ENCODE data around the gene SREBF1.

The SREBF1 gene

GRCh38 chr17:17792037-17792550 lies 44.7 kb downstream of the SREBF1 start:
- DNase-seq: no peak

DNA sequence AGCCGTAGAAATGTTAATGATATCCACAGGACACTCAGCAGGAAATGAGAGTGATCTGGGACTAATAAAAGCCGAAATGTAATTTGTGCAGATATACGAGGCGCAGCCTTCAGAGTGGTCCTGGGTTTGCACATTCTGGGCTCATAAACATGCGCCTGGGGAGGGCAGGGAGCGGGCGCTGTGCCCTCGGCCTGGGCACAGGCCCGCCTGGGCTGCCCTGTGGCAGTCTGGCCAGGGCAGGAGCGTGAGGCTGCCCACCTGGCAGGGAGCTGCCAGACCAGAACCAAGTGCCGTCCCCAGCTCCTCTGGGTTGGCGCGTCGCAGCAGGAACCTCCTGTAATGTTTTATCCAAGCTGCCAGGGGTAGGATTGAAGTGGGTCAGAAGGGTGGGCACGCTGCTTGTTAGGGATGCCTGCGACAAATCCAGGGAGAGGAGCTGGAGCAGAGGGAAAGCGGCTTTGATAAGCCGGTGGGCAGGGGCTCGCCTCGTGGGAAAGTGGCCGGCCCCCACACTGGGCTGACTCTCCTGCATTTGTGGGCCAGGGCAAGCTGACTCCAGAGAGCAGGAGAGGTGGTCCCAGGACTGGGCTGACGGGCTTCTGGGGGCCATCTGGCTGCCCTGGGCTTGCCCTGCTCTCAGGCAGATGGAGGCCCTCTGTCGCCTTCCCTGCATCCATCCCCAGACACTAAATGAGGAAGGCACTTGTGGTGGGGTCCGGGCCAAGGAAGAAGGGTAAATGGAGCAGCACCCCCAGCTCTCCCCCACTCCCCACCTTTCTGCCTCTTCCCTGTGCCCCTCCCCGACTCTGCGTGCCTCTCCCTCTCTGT lies 45.9 kb downstream of the SREBF1 start:
- no peak for DNase-seq

DNA sequence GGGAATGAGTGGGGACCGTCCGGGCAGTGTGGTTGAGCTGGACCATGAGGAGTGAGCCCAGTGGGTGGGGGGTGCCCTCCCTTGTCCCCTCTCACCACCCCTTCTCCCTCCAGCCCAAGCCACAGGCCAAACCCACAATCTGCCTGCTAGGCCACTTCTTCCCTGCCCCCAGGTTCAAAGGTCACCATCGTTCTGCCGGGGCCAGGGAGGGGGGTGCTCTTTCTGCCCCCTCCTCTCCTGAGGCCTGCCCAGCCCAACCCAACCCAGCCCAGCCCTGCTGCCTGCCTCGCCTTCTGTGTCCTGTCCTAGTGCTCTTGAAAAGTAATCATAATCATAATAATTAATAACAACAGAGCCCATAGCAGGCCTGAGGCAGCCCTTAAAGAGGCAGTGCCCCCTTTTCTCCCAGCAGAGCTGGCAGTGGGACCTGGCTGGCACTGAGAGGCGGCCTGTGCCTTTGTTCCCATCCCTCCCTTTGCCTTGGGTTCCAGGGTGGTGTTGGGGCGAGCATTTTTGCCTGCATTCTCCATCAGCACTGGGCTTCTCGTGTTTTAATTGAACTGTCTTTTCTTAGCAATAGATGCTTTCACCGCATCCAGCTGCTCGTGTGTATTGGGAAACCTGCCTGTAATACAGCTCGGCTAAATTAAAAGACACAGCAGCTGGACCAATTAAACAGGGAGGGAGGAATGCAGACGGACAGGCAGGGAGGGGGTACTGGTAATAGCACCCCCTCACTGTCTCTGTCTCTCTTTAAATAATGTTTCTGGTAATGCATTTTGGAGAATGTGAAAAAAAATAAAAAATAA lies 46.8 kb downstream of the SREBF1 start:
- no peak for DNase-seq

GRCh38 chr17:17789410-17789809 lies 47.4 kb downstream of the SREBF1 start:
- DNase-seq: no peak

DNA sequence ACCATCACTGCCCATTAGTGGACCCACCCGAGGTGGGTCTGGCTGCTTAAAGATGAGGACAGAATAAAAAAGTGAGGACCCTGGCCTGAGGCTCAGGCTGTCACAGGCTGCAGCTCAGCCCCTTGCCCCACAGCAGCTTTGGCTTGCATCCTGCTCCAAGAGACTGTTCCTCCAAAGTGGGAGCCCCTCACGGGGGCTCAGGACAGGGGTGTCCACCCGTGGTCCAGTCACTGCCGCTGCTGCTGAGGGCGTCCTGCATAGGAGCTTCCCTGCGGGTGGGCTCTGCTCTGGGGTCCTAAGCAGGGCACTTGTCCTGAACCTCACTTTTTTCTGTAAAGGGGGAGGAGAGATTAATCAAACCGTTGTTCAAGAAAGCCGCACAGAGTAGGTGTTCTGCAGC lies 47.8 kb downstream of the SREBF1 start:
- DNase-seq: no peak

DNA sequence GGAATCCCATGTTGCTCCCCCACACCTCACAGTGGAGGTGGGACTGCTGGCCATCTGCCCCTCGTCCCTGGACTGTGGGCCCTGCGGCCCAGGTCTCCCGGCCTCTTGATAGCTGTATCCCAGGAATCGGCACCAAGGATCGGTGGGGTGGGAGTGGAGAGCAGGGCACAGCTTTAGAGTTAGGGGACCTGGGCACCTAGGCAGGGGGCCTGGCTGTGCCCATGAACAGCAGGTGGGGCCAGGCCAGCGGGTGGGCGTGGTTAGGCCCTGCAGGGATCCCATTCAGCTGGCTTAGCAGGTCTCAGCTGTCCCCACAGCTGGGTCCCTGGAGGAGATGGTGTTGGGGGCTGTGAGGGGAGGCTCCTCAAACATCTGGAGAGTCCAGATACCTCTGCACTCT lies 49.2 kb downstream of the SREBF1 start:
- DNase-seq: no peak

GRCh38 chr17:17786998-17787397 lies 49.8 kb downstream of the SREBF1 start:
- no peak for DNase-seq

DNA sequence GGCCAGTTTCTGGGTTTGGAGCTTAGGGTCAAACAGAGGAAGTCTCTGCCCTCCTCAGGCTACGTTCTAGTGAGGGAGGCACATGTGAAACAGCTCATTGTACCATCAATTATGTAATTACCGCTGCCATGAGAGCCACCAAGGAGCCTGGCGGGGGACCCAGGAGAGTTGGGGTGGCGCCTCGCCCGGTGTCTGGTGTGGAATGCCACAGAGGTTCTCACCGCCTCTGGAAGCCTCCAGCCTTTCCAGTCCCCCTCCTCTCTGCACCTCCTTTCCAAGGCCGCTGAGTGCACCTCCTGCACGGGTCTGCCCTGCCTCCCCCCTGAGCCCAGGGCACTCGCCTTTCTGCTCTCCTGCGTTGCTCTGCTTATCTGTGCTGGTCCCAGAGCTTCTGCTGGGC lies 51.4 kb downstream of the SREBF1 start:
- no peak for DNase-seq

DNA sequence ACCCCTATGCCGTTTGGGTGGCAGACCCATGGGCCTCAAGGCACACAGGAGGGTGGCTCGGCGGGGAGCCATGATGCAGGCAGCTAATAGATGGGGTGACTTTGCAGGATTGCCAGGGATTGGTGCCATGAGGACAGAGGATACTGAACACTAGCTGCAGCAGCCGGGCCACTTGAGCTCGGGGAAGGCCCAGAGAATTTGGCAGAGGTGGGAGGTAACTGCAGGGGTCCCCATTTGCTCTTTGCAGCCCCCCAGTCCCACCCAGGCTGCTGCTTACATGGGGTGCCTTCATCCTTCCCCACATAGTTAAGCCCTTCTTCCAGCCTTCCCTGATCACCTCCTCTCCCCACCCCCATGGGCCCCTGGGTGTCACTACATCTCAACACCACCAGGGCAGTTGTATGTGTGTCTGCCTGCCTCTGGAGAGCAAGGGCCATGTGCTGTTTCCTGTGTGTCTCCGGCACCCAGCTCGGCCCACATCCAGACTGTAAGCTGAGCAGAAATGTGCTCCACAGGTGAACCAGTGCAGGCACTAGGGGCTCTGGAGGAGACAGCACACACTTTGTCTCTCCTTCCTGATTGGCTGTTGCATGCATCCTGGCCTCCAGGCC lies 52.0 kb downstream of the SREBF1 start:
- DNase-seq: no peak

GRCh38 chr17:17783825-17784656 lies 52.7 kb downstream of the SREBF1 start:
- DNase-seq: no peak

DNA sequence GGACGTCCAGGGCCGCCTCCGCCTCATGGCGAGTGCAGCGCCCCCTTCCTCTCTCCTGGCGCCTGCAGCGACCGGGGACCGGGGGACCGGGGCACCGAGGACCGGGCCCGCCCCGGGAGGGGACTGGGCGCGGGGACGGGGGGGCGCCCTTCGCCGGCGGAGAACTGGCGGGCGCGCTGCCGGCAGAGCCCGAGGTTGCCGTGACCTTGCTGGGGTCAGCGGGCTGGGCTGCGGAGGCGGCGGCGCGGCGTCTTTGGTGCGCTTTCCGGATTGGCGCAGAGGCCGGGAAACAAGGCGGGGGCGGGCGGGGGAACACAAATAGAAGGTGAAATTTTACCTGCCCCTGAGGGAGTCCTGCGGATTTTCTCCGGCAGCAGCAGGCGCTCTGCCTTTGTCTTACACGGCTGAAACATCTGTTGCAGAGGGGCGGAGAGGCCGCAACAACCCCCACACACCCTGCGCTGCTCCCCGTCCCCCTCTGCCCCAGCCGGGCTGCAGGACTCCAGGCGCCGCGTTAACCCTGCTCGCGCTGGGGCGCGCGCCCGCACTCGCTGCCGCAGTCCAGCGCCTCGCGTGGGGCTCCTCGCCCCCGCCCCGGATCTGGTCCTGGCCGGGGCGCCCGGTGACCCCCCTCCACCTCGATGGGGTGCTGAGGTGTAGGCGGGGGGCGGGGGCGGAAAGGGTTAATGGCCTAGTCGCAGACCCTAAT lies 53.5 kb downstream of the SREBF1 start:
- peak; percentile 49 for DNase-seq

GRCh38 chr17:17782523-17783115 lies 54.2 kb downstream of the SREBF1 start:
- no peak for DNase-seq

DNA sequence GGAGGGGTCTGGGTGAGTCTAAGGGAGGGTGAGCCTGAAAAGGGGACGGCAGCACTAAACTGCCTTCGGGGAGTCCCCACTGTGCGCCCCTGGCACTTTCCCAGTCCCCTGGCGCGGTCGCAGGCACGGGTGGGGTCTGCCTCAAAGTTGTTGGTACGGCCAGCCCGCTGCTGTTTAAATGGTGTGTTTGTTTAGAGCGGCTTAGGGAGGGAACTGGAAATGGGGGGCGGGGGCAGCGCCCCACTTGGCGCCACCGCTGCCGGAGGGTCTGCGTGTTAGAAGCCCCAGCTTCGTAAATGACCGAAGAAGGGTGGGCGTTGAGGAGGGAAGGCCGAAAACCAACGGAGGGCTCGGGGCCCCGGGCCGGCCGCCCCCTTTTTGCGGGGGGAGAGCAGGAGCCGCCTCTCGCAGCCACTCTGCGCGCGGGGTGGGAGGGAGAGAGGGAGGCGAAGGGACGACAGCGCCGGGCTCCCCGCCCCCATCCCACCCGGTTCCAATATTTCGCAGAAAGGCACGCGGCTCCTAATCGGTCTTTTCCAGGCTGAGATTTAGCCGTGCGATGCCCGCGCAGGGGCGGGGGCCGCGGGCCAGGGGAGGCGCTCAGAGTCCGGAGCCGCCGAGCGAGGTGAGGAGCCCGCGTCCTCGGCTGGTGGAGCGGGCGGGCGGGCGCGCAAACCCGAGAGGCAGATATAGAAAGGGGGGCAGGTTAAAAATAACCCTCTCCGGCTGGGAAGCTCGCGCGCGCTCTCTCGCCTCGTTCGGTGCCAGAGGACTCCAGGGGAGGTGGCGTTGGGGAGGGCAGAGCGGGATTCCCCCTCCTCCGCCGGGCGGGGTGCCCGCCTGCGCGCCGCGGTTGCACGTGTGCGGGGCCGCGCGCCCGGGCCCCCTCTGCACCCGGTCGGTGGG lies 54.9 kb downstream of the SREBF1 start:
- peak; percentile 1 for DNase-seq

DNA sequence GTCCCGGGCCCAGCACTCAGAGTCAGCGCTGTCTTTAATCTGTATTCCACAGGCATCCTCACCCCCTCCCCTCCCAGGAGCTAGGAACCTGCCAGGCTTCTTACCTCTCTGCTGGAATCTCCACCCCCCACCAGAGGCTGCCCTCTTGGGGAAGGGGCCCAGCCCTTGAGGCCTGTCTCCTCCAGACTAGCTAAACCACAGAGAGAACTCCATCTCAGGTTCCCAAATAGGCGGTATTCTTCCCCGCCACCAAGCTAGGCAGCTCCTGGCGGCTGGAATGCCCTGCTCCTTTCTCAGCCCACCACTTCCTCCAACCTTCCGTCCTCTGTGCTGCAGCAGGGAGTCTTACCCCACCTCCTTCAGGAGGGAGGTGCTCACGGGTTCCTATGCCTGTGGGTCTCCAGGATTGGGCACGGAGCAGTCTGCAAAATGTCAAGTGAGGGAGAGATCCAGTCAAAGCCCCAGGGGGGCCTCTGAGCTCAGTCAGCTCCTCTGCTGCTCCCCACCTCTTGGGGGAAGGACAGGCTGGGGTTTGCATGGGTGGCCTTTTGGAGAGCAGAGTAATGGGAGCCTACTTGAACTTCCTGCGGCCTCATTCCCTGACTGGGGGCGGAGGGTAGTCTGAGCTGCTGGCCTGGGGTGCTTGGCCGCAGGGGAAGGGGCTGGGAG lies 55.7 kb downstream of the SREBF1 start:
- no peak for DNase-seq

DNA sequence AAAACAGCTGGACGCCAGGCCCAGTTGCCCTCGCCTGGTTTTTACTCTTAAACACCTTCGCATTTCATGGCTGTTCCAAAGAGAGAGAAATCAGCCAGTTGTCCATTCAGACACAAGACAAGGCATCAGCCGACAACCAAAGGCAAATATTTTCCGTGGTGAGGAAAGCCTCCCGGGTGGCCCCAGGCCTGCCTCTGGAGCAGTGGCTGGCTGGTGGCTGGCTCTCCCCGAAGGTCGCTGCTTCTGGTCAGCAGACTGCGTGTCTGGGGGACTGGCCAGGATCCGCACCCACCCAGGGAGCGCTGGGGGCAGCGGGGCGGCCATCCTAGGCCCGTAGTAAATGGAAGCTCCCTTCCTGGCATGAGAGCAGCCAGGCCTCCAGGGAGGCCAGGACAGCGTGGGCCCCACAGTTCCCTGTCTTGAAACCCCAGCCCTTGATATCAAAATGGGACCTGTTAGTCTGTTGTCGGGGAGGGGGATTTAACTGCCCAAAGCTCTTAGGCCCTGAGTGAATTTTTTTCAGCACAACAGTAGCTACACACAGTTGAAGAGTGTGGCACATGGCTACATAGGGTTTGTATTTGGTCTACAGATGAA lies 57.7 kb downstream of the SREBF1 start:
- no peak for DNase-seq

GRCh38 chr17:17778308-17779014 lies 58.3 kb downstream of the SREBF1 start:
- no peak for DNase-seq

- DNase-seq: no peak
Measured at GRCh38 chr17:17776889-17777288, 59.9 kb downstream of the SREBF1 start.

GRCh38 chr17:17774009-17774881 lies 62.5 kb downstream of the SREBF1 start:
- DNase-seq: no peak
